ENCODE results near the gene ZFHX3. TPM values are rescaled to one million over a fixed set of nuclear protein-coding genes. Genes with fewer than 3 reads are reported as not detected.

Gene ZFHX3
- total and polyA plus RNA-seq, 2 of the 8 experiments (the other 6 are each of a cell fraction or from before 2014, with no cell fraction given), result 0.08 to 0.99 TPM

DNA sequence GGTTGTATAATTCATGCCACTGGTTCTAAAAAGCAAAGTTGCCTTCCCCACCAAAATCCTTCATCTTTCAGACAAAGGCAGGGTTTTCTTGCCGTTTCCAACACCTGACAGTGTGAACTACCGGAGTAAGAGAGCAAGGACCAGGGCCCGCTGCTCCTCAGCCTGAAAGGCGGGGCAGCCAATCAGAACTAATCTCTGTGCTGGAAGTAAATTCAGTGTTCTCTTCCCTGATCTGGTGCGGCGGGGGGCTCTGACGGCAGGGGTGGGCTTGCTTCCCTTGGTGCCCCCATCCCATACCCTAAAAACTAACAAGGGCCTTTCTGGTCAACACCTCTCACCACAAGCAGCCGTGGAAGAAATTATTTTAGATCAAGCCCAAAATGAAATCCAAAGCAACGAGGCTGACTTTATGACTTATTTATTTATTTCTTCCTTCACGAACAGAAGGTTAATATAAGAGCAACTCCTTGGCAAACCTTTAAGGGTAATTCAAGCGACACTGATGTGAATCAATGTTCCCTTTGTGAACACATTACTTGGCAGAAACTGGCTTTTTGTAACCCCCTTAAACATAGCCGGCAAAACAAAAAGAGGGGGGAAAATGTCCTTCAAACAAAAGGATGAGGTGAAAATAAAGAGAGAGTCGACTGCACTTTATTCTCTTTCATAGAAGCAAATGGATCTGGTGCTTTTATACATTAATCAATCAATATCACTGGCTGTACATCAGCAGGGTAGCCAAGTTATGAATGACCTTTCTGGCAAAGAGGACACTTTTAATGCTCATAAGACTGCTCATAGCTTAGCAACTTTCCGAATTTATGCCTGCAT lies 189.9 kb downstream of the ZFHX3 start:
- WGBS, 2 experiments (ENCODE audit: extremely low coverage in 1 of 2, insufficient coverage in 1 of 2, insufficient read length in 1 of 2, insufficient replicate concordance in 2 of 2, low coverage in 1 of 2, low lambda C conversion rate in 2 of 2, missing lambda C conversion rate in 1 of 2), result 91% methylated on average over 14 of the region's 14 CpGs; no CpG with 5 or more reads in 1 of the 2 experiments
- H3K79me2 ChIP-seq (ENCODE audit: control insufficient read depth in 1 of 2, insufficient read depth in 2 of 2, low read length in 2 of 2), result no peaks in the 10 kb centered on the region
- POLR2A ChIA-PET (ENCODE audit: partially characterized antibody), result interaction anchor here (1.7 kb wide), 1 partner anchor 196 kb away, joined by 5 read pairs; no protein-coding TSS in a partner anchor
- no peak for TF ChIP-seq TCF12 (IDR thresholded peaks at IDR 0.05; ENCODE audit: low read depth, low read length)
- no peak for TF ChIP-seq POLR2A (IDR thresholded peaks at IDR 0.05; ENCODE audit: control extremely low read depth in 1 of 2, low read depth in 2 of 2, low read length in 2 of 2)
- TF ChIP-seq, protein P1, sequence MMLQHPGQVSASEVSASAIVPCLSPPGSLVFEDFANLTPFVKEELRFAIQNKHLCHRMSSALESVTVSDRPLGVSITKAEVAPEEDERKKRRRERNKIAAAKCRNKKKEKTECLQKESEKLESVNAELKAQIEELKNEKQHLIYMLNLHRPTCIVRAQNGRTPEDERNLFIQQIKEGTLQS (IDR thresholded peaks at IDR 0.05; ENCODE audit: insufficient read depth, low read depth, low read length), result no peak
- TF ChIP-seq YY1 (IDR thresholded peaks at IDR 0.05; ENCODE audit: low read depth, low read length), result no peak
- TF ChIP-seq CTBP2 (IDR thresholded peaks at IDR 0.05; ENCODE audit: borderline replicate concordance, insufficient read depth, insufficient read length, low read length), result no peak
- TF ChIP-seq, protein P2, sequence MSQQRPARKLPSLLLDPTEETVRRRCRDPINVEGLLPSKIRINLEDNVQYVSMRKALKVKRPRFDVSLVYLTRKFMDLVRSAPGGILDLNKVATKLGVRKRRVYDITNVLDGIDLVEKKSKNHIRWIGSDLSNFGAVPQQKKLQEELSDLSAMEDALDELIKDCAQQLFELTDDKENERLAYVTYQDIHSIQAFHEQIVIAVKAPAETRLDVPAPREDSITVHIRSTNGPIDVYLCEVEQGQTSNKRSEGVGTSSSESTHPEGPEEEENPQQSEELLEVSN (IDR thresholded peaks at IDR 0.05), result no peak
- TF ChIP-seq SIN3A (conservative IDR thresholded peaks at IDR 0.05 in 1 of 2, IDR thresholded peaks at IDR 0.05 in 1 of 2; ENCODE audit: low read depth in 1 of 2, low read length in 2 of 2), result no peak
- TF ChIP-seq RBBP5 (IDR thresholded peaks at IDR 0.05; ENCODE audit: borderline replicate concordance, low read depth, low read length), result no peak
- TF ChIP-seq SP2 (IDR thresholded peaks at IDR 0.05; ENCODE audit: low read length), result no peak
- TF ChIP-seq CBX8 (IDR thresholded peaks at IDR 0.05; ENCODE audit: borderline replicate concordance, low read depth, low read length), result no peak
- no peak for TF ChIP-seq RXRA (IDR thresholded peaks at IDR 0.05; ENCODE audit: insufficient read depth, low read depth, low read length)

More for the DNA sequence above, 189.9 kb downstream of the ZFHX3 start:
- H3K4me2 ChIP-seq (ENCODE audit: insufficient read depth in 1 of 2, low read depth in 2 of 2, low read length in 2 of 2), result no peak overlapping the region
- H3K23ac ChIP-seq (ENCODE audit: insufficient read length), result no peak overlapping the region
- no peaks in the 10 kb centered on the region for H3K9me3 ChIP-seq (ENCODE audit: insufficient read depth in 2 of 2, low read depth in 1 of 2, low read length in 1 of 2)
- no peaks in the 10 kb centered on the region for H3K79me1 ChIP-seq (ENCODE audit: low read depth, low read length)
- no peak overlapping the region for H3K18ac ChIP-seq (ENCODE audit: extremely low read depth, low read length)
- no peak overlapping the region for H3K9ac ChIP-seq (replicated peaks in 1 of 4; ENCODE audit: extremely low read depth in 1 of 4, low read depth in 3 of 4, low read length in 3 of 4)
- no peak overlapping the region for H4K8ac ChIP-seq (ENCODE audit: extremely low read depth, insufficient read depth, low read length)
- H3K56ac ChIP-seq (replicated peaks; ENCODE audit: insufficient read length, low read depth, low read length), result no peak overlapping the region
- H4K5ac ChIP-seq (ENCODE audit: insufficient read length, low read depth, low read length), result no peak overlapping the region
- no peaks in the 10 kb centered on the region for H3K23me2 ChIP-seq (ENCODE audit: low read depth, low read length)
- DNase-seq (ENCODE audit: low read depth in 1 of 2, low spot score in 2 of 2), result no peak
- no peaks in the 10 kb centered on the region for H4K20me1 ChIP-seq (replicated peaks in 1 of 2; ENCODE audit: control insufficient read depth in 1 of 2, insufficient read depth in 2 of 2, low read length in 2 of 2)
- H3K4me1 ChIP-seq (replicated peaks in 1 of 4; ENCODE audit: control insufficient read depth in 3 of 4, insufficient read depth in 4 of 4, low read length in 3 of 4), result peaks cover 0 to 2% (median 0%) of the 10 kb centered on the region in 4 experiments; a peak in 1 of 7 replicates
- no peak overlapping the region for H2BK20ac ChIP-seq (ENCODE audit: low read length)
- H3K4ac ChIP-seq (replicated peaks; ENCODE audit: insufficient read length, low read depth, low read length), result no peak overlapping the region
- H2BK15ac ChIP-seq (ENCODE audit: low read length), result no peak overlapping the region
- no peaks in the 10 kb centered on the region for H3K36me3 ChIP-seq (ENCODE audit: control insufficient read depth in 2 of 4, insufficient read depth in 4 of 4, low read length in 3 of 4)
- H3K27me3 ChIP-seq (replicated peaks in 1 of 4; ENCODE audit: control insufficient read depth in 3 of 4, extremely low read depth in 1 of 4, insufficient read depth in 3 of 4, low read length in 3 of 4), result no peaks in the 10 kb centered on the region; a peak in 2 of 7 replicates
- H2BK12ac ChIP-seq (ENCODE audit: low read depth, low read length), result no peak overlapping the region
- FAIRE-seq, result no peak
- no peak overlapping the region for H2AK5ac ChIP-seq (ENCODE audit: low read depth, low read length)
- H2BK5ac ChIP-seq (ENCODE audit: low read depth, low read length), result no peak overlapping the region
- no peak overlapping the region for H3K4me3 ChIP-seq (ENCODE audit: extremely low read depth in 1 of 4, insufficient read depth in 2 of 4, low read depth in 3 of 4, low read length in 4 of 4)
- H3K14ac ChIP-seq (ENCODE audit: insufficient read length), result no peak overlapping the region
- H2BK120ac ChIP-seq (replicated peaks; ENCODE audit: low read depth, low read length), result no peak overlapping the region
- CTCF ChIA-PET (ENCODE audit: partially characterized antibody), result interaction anchor here (0.6 to 25.5 kb wide), 19 partner anchors 17 to 708 kb away, joined by 3 to 376 read pairs (median 5); no protein-coding TSS in a partner anchor
- H4K91ac ChIP-seq (replicated peaks; ENCODE audit: insufficient read length, low read length), result no peak overlapping the region
- H2AFZ ChIP-seq (ENCODE audit: low read length), result no peak overlapping the region
- H3K27ac ChIP-seq (ENCODE audit: low read depth, low read length), result no peak overlapping the region
